Vagina (tissue), 2 donors: ENCODE data around the gene EIF2S1. TPM values are rescaled to one million over a fixed set of nuclear protein-coding genes. Genes with fewer than 3 reads are reported as not detected.
"Not testable (repeated sequence)": the region's sequence is repeated elsewhere in the genome, so short reads cannot be mapped to it uniquely, and the experiment has no call there.

Source experiments
- DNase-seq, 2 donors: peaks; one replicate each; pipeline ENCODE4 v3.0.0-alpha.2; 2017; ENCODE audit errors: extremely low spot score in 2 of 2
- H3K27ac ChIP-seq: fragments of 200-600 bp; sonication (generic); one replicate; pipeline ENCODE4 v1.5.1; 2019
- H3K27me3 ChIP-seq: fragments of 200-600 bp; sonication (generic); one replicate; pipeline ENCODE4 v1.5.1; 2019
- H3K36me3 ChIP-seq, 2 donors: fragments of 200-600 bp; sonication (generic); one replicate each; pipeline ENCODE4 v1.5.1; 2017 to 2019
- H3K4me1 ChIP-seq: fragments of 200-600 bp; sonication (generic); one replicate; pipeline ENCODE4 v1.5.1; 2019
- H3K4me3 ChIP-seq, 2 donors: fragments of 200-600 bp; sonication (generic); 1 replicate in 1 of 2; 2 replicates in 1 of 2; pipeline ENCODE4 v1.5.1; 2016 to 2019
- H3K9me3 ChIP-seq: fragments of 200-600 bp; sonication (generic); one replicate; pipeline ENCODE4 v1.5.1; 2019
- POLR2A ChIP-seq, 2 donors: fragments of 450-650 bp; IDR thresholded peaks; one replicate each; pipeline ENCODE4 v1.6.1; 2017; ENCODE audit warnings: antibody characterized with exemption in 2 of 2, mild to moderate bottlenecking in 2 of 2, moderate library complexity in 2 of 2
- POLR2AphosphoS5 ChIP-seq, 2 donors: sonication (generic); formaldehyde crosslinking; IDR thresholded peaks; one replicate each; pipeline ENCODE4 v1.9.0; 2017; ENCODE audit warnings: antibody characterized with exemption in 2 of 2, mild to moderate bottlenecking in 2 of 2, low read depth in 1 of 2; ENCODE audit not compliant: insufficient read depth in 1 of 2
- intact Hi-C: fragments of 100-400 bp; cut with DNase I; formaldehyde crosslinking; loops from one replicate; pipeline ENCODE4 v1.15.1; 2023
- total RNA-seq: library from RNA; depleted of rRNA; stranded (reverse); fragments of >200 nt; gene quantifications from one replicate; pipeline ENCODE4 v1.2.3, GENCODE V29; 2016
- TF ChIP-seq, protein P1 (sequence below), 3 experiments: fragments of 450-650 bp in 2 of 3; fragments of 200-600 bp in 1 of 3; sonication (generic) in 1 of 3; IDR thresholded peaks; one replicate each; pipeline ENCODE4 v1.5.1; 2017 to 2019; ENCODE audit warnings: antibody characterized with exemption in 3 of 3, mild to moderate bottlenecking in 2 of 3, moderate library complexity in 2 of 3

The EIF2S1 gene
- total RNA-seq, result 30.4 TPM

DNA sequence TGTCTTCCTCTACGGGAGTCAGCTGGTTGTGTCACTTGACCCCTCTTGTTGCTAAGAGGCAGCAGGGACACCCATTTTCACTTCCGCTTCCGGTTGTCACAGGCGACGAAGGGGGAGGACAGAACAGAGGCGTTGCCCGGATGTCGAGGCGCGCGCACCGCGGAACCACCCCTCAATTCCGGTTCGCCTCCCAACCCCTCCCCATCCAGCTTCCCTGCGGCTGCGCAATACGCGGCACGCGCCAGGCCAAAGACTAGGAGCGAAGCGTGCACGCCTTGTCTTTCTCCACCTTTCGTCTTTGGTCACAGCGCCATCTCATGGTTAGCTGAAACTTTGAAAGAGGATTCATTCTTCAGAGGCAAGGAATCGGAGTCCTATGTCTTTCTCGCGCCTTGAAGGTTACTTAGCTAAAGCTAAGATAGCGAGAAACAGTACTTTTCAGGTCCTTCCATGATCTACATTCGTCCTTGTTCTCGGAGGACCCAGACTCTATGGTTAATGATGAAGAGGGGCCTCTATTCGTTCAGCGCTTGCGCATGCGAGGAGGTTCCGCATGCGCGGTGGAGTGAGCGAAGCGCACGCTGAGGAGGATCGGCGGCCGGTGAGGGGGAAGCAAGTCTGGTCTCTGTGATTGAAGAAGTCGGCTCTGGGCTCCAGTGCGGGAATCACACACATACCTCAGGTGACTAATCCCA is at the start of gene EIF2S1, which contains the start of gene ATP6V1D:
EIF2S1 (plus strand) TSS at position 554 of the 695 bp plus-strand sequence. CDS start 4,440 bp downstream, outside the sequence.
ATP6V1D (minus strand) TSS at position 30 of the 695 bp plus-strand sequence. CDS start 106 bp downstream, outside the sequence.
- H3K4me1 ChIP-seq, result peaks cover 82% of the 10 kb centered on the region
- intact Hi-C loops, result no loop called here

DNA sequence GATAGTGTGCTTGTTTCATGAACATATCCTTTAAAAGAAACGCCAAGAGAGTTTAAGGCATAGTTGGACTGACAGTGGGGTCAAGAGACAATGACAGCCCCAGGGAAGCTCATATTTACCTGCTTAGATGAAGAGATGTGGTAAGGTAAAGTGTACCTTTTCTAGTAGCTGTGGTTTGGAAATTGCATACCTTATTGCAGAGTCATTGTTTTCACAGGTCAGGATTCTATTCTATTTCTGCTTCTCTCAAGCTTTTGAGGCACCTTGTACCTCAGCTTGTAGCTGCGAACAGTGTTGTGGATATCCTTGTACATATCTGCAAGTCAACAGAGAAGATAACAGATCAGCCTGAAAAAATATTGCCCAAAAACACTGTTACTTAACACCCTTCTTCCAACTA is 48.3 kb upstream of the EIF2S1 start:
- Histone ChIP-seq H3K27me3 (no peaks in the 10 kb centered on the region), H3K9me3 (no peaks in the 10 kb centered on the region), H3K36me3 (no peaks in the 10 kb centered on the region), H3K27ac (no peak overlapping the region), H3K4me3 (no peak overlapping the region), H3K4me1 (no peaks in the 10 kb centered on the region)
- no peak for TF ChIP-seq POLR2A (IDR thresholded peaks at IDR 0.05)
- no peak for TF ChIP-seq POLR2AphosphoS5 (IDR thresholded peaks at IDR 0.05; ENCODE audit: insufficient read depth in 1 of 2, low read depth in 1 of 2)
- TF ChIP-seq, protein P1, sequence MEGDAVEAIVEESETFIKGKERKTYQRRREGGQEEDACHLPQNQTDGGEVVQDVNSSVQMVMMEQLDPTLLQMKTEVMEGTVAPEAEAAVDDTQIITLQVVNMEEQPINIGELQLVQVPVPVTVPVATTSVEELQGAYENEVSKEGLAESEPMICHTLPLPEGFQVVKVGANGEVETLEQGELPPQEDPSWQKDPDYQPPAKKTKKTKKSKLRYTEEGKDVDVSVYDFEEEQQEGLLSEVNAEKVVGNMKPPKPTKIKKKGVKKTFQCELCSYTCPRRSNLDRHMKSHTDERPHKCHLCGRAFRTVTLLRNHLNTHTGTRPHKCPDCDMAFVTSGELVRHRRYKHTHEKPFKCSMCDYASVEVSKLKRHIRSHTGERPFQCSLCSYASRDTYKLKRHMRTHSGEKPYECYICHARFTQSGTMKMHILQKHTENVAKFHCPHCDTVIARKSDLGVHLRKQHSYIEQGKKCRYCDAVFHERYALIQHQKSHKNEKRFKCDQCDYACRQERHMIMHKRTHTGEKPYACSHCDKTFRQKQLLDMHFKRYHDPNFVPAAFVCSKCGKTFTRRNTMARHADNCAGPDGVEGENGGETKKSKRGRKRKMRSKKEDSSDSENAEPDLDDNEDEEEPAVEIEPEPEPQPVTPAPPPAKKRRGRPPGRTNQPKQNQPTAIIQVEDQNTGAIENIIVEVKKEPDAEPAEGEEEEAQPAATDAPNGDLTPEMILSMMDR (IDR thresholded peaks at IDR 0.05), result no peak
- no peak for DNase-seq
- intact Hi-C loops, result no loop called here

More for the DNA sequence above, at the start of gene EIF2S1, which contains the start of gene ATP6V1D:
- Histone ChIP-seq H3K36me3 (peaks cover 0 to 5% of the 10 kb centered on the region in 2 donors), H3K9me3 (no peaks in the 10 kb centered on the region), H3K4me3 (peak within 1 kb of the TSS; percentile 74 to 83), H3K27me3 (no peaks in the 10 kb centered on the region), H3K27ac (peak within 1 kb of the TSS; percentile 90)
- TF ChIP-seq POLR2AphosphoS5 (IDR thresholded peaks at IDR 0.05; ENCODE audit: insufficient read depth in 1 of 2, low read depth in 1 of 2) (peak; percentile 91 to 98), POLR2A (IDR thresholded peaks at IDR 0.05) (peak in 1 of 2 donors; percentile 58)
- TF ChIP-seq, protein P1 (IDR thresholded peaks at IDR 0.05), result peak; percentile 98 to 100 (median 98)
- DNase-seq, result peak; percentile 99 to 100

DNA sequence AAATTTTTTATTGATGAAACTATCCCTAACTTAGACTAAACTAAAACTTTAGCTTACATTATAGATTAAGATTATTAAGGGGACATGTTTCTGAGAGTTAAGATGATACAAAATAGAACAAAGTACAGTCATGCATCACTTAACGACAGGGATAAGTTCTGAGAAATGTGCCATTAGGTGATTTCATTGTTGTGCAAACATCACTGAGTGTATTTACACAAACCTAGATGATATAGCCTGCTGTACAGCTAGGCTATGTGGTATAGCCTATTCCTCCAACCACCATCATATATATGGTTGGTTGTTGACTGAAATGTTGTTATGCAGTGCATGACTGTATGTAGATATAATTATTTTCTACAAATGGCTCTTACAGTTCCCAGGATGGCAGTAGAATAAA is 47.0 kb upstream of the EIF2S1 start:
- H3K27me3 ChIP-seq, result no peaks in the 10 kb centered on the region
- intact Hi-C loops, result no loop called here
- no peaks in the 10 kb centered on the region for H3K4me1 ChIP-seq
- TF ChIP-seq POLR2A (IDR thresholded peaks at IDR 0.05), result no peak
- TF ChIP-seq, protein P1 (IDR thresholded peaks at IDR 0.05), result no peak
- TF ChIP-seq POLR2AphosphoS5 (IDR thresholded peaks at IDR 0.05; ENCODE audit: insufficient read depth in 1 of 2, low read depth in 1 of 2), result no peak
- no peaks in the 10 kb centered on the region for H3K9me3 ChIP-seq
- H3K27ac ChIP-seq, result no peak overlapping the region
- H3K4me3 ChIP-seq, result no peak overlapping the region
- no peak for DNase-seq
- H3K36me3 ChIP-seq, result no peaks in the 10 kb centered on the region

DNA sequence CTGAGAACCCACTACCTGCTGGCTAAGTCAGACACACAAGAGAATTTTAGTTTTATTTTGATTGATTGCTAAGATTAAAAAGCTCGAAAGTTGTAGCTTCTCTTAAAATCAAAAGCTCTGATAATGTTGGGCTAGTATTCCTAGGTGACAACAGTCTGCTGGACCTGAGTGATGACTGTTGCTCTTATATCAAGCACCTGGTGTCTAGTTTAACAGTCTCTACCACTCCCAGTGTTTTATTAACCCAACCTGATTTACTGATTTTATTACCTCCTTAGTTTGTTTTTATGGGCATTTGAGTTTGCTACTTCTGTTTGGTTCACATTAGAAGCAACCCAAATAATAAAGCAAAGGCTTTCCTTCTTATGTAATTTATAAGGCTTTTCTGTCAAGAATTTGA is 42.3 kb upstream of the EIF2S1 start:
- Histone ChIP-seq H3K27ac (no peak overlapping the region), H3K4me3 (no peak overlapping the region), H3K4me1 (no peaks in the 10 kb centered on the region), H3K9me3 (no peaks in the 10 kb centered on the region), H3K27me3 (no peaks in the 10 kb centered on the region), H3K36me3 (peaks cover 0 to 8% of the 10 kb centered on the region in 2 donors)
- no peak for DNase-seq
- intact Hi-C loops, result no loop called here
- TF ChIP-seq POLR2AphosphoS5 (IDR thresholded peaks at IDR 0.05; ENCODE audit: insufficient read depth in 1 of 2, low read depth in 1 of 2) (no peak), POLR2A (IDR thresholded peaks at IDR 0.05) (no peak)
- TF ChIP-seq, protein P1 (IDR thresholded peaks at IDR 0.05), result no peak

DNA sequence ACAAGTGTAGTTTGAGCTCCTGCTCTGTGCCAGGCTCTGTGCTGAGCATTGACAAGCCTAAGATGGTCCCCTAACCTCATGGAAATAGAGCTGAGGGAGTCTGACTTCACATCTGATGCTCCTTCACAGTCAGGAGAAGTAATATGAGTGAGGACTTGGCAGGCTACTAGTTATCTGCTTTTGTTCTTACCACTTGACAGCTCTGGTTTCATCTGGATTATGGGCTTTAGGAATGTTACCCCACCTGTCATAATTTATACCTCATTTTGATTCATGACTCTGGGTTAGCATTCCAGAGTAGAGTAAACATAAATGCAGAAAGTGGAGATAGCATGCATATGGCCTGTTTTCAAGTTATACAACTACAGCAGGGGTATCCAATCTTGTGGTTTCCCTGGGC is 41.0 kb upstream of the EIF2S1 start:
- TF ChIP-seq POLR2A (IDR thresholded peaks at IDR 0.05), result no peak
- TF ChIP-seq POLR2AphosphoS5 (IDR thresholded peaks at IDR 0.05; ENCODE audit: insufficient read depth in 1 of 2, low read depth in 1 of 2), result no peak
- TF ChIP-seq, protein P1 (IDR thresholded peaks at IDR 0.05), result no peak
- intact Hi-C loops, result no loop called here
- no peaks in the 10 kb centered on the region for H3K9me3 ChIP-seq
- H3K36me3 ChIP-seq, result peaks cover 0 to 15% of the 10 kb centered on the region in 2 donors
- no peak overlapping the region for H3K4me3 ChIP-seq
- DNase-seq, result no peak
- H3K4me1 ChIP-seq, result no peaks in the 10 kb centered on the region
- no peak overlapping the region for H3K27ac ChIP-seq
- no peaks in the 10 kb centered on the region for H3K27me3 ChIP-seq

DNA sequence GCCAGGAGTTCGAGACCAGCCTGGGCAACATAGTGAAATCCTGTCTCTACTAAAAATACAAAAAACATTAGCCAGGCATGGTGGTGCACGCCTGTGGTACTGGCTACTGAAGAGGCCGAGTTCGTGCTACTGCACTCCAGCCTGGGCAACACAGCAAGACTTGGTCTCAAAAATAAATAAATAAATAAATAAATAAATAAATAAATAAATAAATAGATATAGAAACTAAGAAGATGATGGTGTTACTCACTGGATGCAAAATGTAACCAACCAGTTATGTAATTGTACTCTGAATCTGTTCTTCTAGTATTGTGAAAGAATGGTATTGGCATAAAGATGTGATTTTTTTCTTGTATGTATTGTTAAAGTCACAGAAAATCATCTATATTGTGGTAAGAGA is 30.5 kb upstream of the EIF2S1 start:
- peaks cover 0 to 34% of the 10 kb centered on the region in 2 donors for H3K36me3 ChIP-seq
- intact Hi-C loops, DNase-seq, H3K4me3 ChIP-seq, H3K27ac ChIP-seq, H3K4me1 ChIP-seq, H3K27me3 ChIP-seq, H3K9me3 ChIP-seq: not testable (repeated sequence)
